Breast epithelium (tissue), 3 donors: ENCODE results near the gene BRD3.

ENCODE experiments used
- POLR2AphosphoS5 ChIP-seq, 3 donors: sonication (generic); formaldehyde crosslinking; IDR thresholded peaks; one replicate each; pipeline ENCODE4 v1.6.1; 2017; ENCODE audit warnings: antibody characterized with exemption in 3 of 3
- TF ChIP-seq, protein P1 (sequence below), 3 donors: fragments of 450-650 bp; IDR thresholded peaks; one replicate each; pipeline ENCODE4 v1.5.1; 2016 to 2017; ENCODE audit warnings: antibody characterized with exemption in 3 of 3, mild to moderate bottlenecking in 3 of 3, moderate library complexity in 3 of 3

DNA sequence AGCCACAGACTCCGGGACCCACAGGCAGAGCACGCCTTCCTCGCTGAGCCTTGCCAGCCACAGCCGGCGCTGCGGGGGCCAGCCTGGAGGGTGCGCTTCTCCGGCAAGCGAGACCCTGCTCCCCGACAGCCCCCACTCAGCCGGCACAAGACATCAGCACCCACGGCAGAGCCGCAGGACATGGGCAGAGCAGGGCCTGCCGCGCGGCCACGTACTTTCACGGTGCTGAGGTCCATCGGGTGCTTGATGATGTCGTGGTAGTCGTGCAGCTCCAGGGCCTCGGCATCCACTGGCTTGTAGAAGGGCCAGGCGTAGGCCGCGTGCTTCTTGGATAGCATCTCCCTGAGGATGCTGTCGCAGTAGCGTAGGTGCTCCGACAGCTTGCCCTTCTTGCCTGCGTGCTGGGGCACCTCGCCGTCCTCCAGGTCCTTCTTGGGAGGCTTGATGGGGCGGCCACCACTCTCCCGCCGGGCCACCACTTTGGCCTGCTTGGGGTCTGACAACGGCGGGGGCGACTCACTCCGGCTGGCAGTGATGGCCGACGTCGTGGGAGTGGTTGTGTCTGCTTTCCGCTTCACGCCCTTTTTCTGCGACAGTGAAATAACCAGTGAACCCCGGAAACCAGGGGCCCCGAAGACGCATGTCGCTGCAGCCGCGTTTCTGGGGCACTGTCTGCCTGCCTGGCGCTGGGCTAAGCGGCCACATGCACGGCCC, 19.8 kb downstream of the BRD3 start:
- no peak for TF ChIP-seq POLR2AphosphoS5 (IDR thresholded peaks at IDR 0.05)
- TF ChIP-seq, protein P1, sequence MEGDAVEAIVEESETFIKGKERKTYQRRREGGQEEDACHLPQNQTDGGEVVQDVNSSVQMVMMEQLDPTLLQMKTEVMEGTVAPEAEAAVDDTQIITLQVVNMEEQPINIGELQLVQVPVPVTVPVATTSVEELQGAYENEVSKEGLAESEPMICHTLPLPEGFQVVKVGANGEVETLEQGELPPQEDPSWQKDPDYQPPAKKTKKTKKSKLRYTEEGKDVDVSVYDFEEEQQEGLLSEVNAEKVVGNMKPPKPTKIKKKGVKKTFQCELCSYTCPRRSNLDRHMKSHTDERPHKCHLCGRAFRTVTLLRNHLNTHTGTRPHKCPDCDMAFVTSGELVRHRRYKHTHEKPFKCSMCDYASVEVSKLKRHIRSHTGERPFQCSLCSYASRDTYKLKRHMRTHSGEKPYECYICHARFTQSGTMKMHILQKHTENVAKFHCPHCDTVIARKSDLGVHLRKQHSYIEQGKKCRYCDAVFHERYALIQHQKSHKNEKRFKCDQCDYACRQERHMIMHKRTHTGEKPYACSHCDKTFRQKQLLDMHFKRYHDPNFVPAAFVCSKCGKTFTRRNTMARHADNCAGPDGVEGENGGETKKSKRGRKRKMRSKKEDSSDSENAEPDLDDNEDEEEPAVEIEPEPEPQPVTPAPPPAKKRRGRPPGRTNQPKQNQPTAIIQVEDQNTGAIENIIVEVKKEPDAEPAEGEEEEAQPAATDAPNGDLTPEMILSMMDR (IDR thresholded peaks at IDR 0.05), result no peak
